Common myeloid progenitor, CD34-positive (primary cell): ENCODE data around the gene INPP5B.

Source experiments
- CTCF ChIA-PET: fragments of 350-600 bp; sonication (Branson Sonifier 250); formaldehyde crosslinking; loops from one replicate; lab custom pipeline; 2021; ENCODE audit warnings: antibody characterized with exemption; lab: Charles Lee
- POLR2A ChIA-PET: fragments of 350-600 bp; sonication (Branson Sonifier 250); formaldehyde crosslinking; loops from one replicate; lab custom pipeline; 2021; ENCODE audit warnings: antibody characterized with exemption; lab: Charles Lee
- DNase-seq, 3 donors: peaks; one replicate each; pipeline versions ENCODE4 v3.0.0 to v3.0.0-alpha.2; 2013
- H3K27ac ChIP-seq, 2 experiments: 1 replicate in 1 of 2; 2 replicates in 1 of 2; pipeline ENCODE4 v1.7.0; 2013; ENCODE audit warnings: inconsistent platforms in 2 of 2, low read length in 2 of 2, mild to moderate bottlenecking in 2 of 2, low read depth in 1 of 2, moderate library complexity in 1 of 2; ENCODE audit not compliant: severe bottlenecking in 2 of 2, insufficient read depth in 1 of 2, poor library complexity in 1 of 2
- H3K27me3 ChIP-seq, 5 experiments: replicated peaks in 2 of 5; 1 replicate in 3 of 5; 2 replicates in 2 of 5; pipeline versions ENCODE4 v1.6.1 to v1.7.0; 2013; ENCODE audit warnings: low read length in 4 of 5, mild to moderate bottlenecking in 2 of 5, moderate library complexity in 2 of 5, inconsistent platforms in 1 of 5; ENCODE audit not compliant: insufficient read depth in 5 of 5, control insufficient read depth in 4 of 5
- H3K36me3 ChIP-seq, 4 experiments: 1 replicate in 2 of 4; 2 replicates in 2 of 4; pipeline versions ENCODE4 v1.6.1 to v1.7.0; 2013; ENCODE audit warnings: low read length in 3 of 4, control low read depth in 1 of 4, mild to moderate bottlenecking in 1 of 4; ENCODE audit not compliant: control insufficient read depth in 4 of 4, insufficient read depth in 4 of 4
- H3K4me1 ChIP-seq, 4 experiments: 1 replicate in 3 of 4; 2 replicates in 1 of 4; pipeline versions ENCODE4 v1.6.1 to v1.7.1; 2013; ENCODE audit warnings: low read length in 3 of 4, mild to moderate bottlenecking in 3 of 4, control low read depth in 1 of 4, inconsistent platforms in 1 of 4, moderate library complexity in 1 of 4; ENCODE audit not compliant: control insufficient read depth in 4 of 4, insufficient read depth in 4 of 4; ENCODE audit errors: control extremely low read depth in 1 of 4
- H3K4me3 ChIP-seq, 7 experiments: 1 replicate in 4 of 7; 2 replicates in 3 of 7; pipeline versions ENCODE4 v1.5.1 to v1.7.0; 2013; ENCODE audit warnings: mild to moderate bottlenecking in 7 of 7, low read length in 6 of 7, moderate library complexity in 6 of 7, inconsistent platforms in 2 of 7, low read depth in 2 of 7, control low read depth in 1 of 7; ENCODE audit not compliant: insufficient read depth in 4 of 7, control insufficient read depth in 1 of 7; ENCODE audit errors: extremely low read depth in 1 of 7
- H3K9me3 ChIP-seq, 5 experiments: 1 replicate in 4 of 5; 2 replicates in 1 of 5; pipeline versions ENCODE4 v1.6.1 to v1.7.1; 2013; ENCODE audit warnings: low read length in 4 of 5, mild to moderate bottlenecking in 2 of 5, inconsistent platforms in 1 of 5, low read depth in 1 of 5, moderate library complexity in 1 of 5; ENCODE audit not compliant: control insufficient read depth in 4 of 5, insufficient read depth in 2 of 5; ENCODE audit errors: control extremely low read depth in 1 of 5
- WGBS: methylation state at CpG from one replicate; pipeline ENCODE4 v1.1.5; 2013; ENCODE audit not compliant: insufficient coverage; 5-methylcytosine and 5-hydroxymethylcytosine counted together

The INPP5B gene

DNA sequence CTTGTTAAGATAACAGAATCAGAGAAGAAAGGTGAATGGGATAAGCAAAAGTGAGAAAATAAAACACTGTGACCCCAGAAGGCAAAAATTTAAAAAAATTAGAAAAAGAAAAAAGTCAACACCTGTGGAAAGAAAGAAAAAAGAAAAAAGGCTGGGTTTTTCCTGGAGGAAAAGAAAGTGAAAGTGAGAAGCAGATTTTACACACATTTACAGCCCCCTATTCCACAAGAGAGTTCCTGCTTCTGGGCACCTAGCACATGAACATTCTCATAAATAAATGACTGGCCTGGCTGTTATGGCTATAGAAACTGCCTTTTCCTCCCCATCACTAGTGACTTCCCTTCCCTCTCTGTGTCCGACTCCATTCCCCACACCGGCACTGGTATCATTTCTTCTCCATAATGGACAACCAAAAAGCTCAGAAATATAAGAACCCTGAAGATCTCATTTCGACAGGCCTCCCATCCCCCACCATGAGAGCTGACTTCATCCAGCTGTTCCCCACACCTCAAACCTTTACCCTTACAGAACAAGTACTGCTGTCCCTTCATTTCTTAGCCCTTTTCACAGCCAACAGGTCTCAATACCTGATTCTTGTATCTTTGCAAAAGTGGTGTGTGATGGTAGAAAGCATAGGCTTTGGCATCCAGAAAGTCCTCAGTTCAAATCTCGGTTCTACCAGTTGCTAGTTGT, 100.1 kb downstream of the INPP5B start:
- POLR2A ChIA-PET = no interaction called here
- H3K36me3 ChIP-seq = peaks cover 0 to 15% (median 3%) of the 10 kb centered on the region in 4 experiments
- peaks cover 17 to 49% (median 25%) of the 10 kb centered on the region in 4 experiments for H3K4me1 ChIP-seq
- CTCF ChIA-PET = interaction anchor here (1.4 to 2.7 kb wide), 2 partner anchors 13 to 130 kb away, joined by 3 to 20 read pairs; partner anchors contain the start of gene MTF1
- 0% methylated on average over 1 of the region's 4 CpGs for WGBS
- no peaks in the 10 kb centered on the region for H3K9me3 ChIP-seq
- DNase-seq = peak; percentile 23 to 47 (median 37)
- no peaks in the 10 kb centered on the region for H3K27me3 ChIP-seq
- H3K27ac ChIP-seq = peak overlapping the region; percentile 43 to 76
- peak overlapping the region in 6 of 7 experiments; percentile 11 to 72 (median 50) for H3K4me3 ChIP-seq

DNA sequence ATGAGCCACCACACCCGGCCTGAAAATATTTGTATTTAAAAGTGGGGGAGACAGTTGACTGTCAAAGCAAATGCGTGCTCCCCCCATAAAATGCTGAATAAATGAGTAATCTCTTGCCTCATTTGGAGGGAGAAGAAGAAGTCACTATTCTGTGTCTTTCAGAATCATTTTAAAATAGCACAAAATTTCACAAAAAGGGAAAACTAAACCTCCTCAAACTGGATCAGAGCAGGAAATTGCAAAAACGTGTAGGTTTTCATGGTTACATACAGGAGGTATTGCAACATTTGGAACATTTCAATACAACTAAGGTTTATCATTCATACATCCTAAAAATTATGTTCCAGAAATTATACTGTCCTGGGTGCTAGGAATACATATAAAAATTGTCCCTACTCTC, 101.1 kb downstream of the INPP5B start:
- ChIA-PET CTCF (interaction anchor here (2.7 kb wide), 1 partner anchor 14 kb away, joined by 20 read pairs; the partner anchor contains the start of gene MTF1), POLR2A (no interaction called here)
- Histone ChIP-seq H3K4me1 (peaks cover 7 to 39% (median 16%) of the 10 kb centered on the region in 4 experiments), H3K4me3 (peak overlapping the region in 2 of 7 experiments; percentile 10 to 39), H3K27ac (peak overlapping the region; percentile 43 to 76), H3K9me3 (no peaks in the 10 kb centered on the region), H3K36me3 (peaks cover 0 to 19% (median 4%) of the 10 kb centered on the region in 4 experiments), H3K27me3 (no peaks in the 10 kb centered on the region)
- no peak for DNase-seq
- WGBS = no CpG with 5 or more reads among the region's 3 CpGs

DNA sequence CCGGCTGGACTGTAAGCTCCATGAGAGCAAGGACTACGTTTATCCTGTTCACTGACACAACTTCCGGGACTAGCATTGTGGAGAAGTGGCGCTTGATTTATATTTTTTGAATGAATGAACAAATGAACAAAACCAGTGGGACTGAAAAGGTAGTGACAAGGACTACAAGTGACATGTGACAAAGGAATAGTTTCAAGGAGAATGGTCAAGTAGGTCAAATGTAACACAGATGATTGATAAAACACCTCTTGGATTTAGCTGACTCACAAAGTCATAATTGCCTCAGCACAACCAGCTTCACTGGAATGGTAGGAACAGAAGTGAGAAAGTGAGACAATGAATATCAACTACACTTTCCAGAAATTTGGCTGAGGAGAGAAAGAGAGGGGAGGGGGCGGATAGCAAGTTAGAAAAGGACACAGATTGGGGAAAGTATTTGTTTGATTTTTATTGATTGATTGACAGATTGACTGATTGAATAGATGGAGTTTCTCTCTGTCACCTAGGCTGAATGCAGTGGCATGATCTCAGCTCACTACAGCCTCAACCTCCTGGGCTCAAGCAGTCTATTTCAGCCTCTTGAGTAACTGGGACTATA, 101.7 kb downstream of the INPP5B start:
- peak overlapping the region; percentile 43 to 76 for H3K27ac ChIP-seq
- ChIA-PET CTCF (interaction anchor here (1.0 to 2.7 kb wide), 3 partner anchors 11 to 16 kb away, joined by 3 to 20 read pairs (median 4); partner anchors contain the start of gene MTF1), POLR2A (no interaction called here)

DNA sequence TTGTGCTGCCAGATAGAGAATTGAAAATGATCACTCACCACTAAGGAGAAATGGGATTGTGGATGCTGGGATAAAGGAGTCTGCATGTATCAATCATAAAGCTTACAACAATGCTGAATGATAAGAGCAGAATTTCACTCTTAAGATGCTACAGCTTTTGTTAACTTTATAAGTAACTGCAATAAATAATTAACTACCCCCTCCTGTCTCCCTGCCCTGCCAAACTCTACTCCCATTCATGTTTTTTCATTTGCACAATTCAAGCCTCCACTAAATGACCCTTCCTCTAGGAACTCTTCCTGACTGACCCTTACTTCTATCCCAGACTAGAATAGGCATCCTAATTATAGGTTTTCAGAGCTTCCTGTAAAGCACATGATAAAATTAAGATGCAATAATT, 102.3 kb downstream of the INPP5B start:
- peaks cover 2 to 30% (median 8%) of the 10 kb centered on the region in 4 experiments for H3K36me3 ChIP-seq
- POLR2A ChIA-PET = no interaction called here
- H3K4me1 ChIP-seq = peaks cover 6 to 30% (median 14%) of the 10 kb centered on the region in 4 experiments
- no peaks in the 10 kb centered on the region for H3K27me3 ChIP-seq
- H3K9me3 ChIP-seq = no peaks in the 10 kb centered on the region
- H3K27ac ChIP-seq = no peak overlapping the region
- no peak for DNase-seq
- H3K4me3 ChIP-seq = no peak overlapping the region
- CTCF ChIA-PET = interaction anchor here (1.0 to 2.7 kb wide), 3 partner anchors 10 to 16 kb away, joined by 3 to 20 read pairs (median 4); partner anchors contain the start of gene MTF1

More for the DNA sequence above, 101.7 kb downstream of the INPP5B start:
- DNase-seq = no peak
- Histone ChIP-seq H3K36me3 (peaks cover 0 to 24% (median 5%) of the 10 kb centered on the region in 4 experiments), H3K27me3 (no peaks in the 10 kb centered on the region), H3K4me3 (no peak overlapping the region), H3K9me3 (no peaks in the 10 kb centered on the region), H3K4me1 (peaks cover 6 to 33% (median 14%) of the 10 kb centered on the region in 4 experiments)
- WGBS = 100% methylated on average over 1 of the region's 5 CpGs

DNA sequence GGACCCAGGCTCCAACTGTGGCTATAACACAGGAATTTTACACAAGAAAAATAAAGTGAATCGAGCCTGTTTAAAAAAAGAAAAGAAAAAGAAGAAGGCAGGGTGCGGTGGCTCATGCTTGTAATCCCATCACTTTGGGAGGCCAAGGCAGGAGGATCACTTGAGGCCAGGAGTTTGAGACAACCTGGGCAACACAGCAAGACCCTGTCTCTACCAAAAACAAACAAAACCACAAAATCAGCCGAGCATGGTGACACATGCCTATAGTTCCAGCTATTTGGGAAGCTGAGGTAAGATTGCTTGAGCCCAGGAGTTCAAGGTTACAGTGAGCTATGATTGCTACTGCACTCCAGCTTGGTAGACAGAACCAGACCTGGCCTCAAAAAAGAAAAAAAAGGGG, 105.2 kb downstream of the INPP5B start:
- ChIA-PET CTCF (interaction anchor here (0.9 to 3.5 kb wide), 2 partner anchors 19 to 117 kb away, joined by 3 to 10 read pairs; partner anchors contain the start of gene MTF1), POLR2A (no interaction called here)
- no peak overlapping the region for H3K27ac ChIP-seq
- no peaks in the 10 kb centered on the region for H3K9me3 ChIP-seq
- DNase-seq = no peak
- H3K36me3 ChIP-seq = peaks cover 4 to 46% (median 28%) of the 10 kb centered on the region in 4 experiments
- no CpG with 5 or more reads among the region's 3 CpGs for WGBS
- H3K27me3 ChIP-seq = no peaks in the 10 kb centered on the region
- peaks cover 6 to 22% (median 10%) of the 10 kb centered on the region in 4 experiments for H3K4me1 ChIP-seq
- no peak overlapping the region for H3K4me3 ChIP-seq

DNA sequence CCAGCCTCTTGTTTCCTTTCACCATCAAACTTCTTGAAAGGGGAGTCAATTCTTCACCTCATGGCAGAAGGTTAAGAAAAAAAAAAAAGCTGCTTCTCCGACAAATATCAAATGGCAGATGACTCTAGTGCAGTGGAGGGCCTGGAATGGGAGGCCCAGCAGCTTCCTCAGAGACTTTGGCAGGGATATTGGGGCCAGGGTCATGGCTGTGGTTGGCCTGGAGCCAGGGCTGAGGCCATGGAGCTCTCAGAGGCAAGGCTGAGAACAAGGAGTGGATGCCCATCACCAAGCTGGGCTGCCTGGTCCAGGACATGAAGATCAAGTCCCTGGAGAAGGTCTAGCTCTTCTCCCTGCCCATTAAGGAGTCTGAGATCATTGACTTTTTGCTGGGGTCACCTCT, 106.1 kb downstream of the INPP5B start:
- 100% methylated on average over 1 of the region's 1 CpG for WGBS
- CTCF ChIA-PET = interaction anchor here (0.9 to 3.5 kb wide), 3 partner anchors 19 to 237 kb away, joined by 3 to 10 read pairs (median 3); partner anchors contain the start of gene MTF1
- H3K36me3 ChIP-seq = peaks cover 4 to 46% (median 29%) of the 10 kb centered on the region in 4 experiments

More for the DNA sequence above, 106.1 kb downstream of the INPP5B start:
- H3K4me1 ChIP-seq = peaks cover 0 to 13% (median 2%) of the 10 kb centered on the region in 4 experiments
- DNase-seq = no peak
- H3K4me3 ChIP-seq = no peak overlapping the region
- no peaks in the 10 kb centered on the region for H3K9me3 ChIP-seq
- H3K27ac ChIP-seq = no peak overlapping the region
- POLR2A ChIA-PET = no interaction called here
- H3K27me3 ChIP-seq = no peaks in the 10 kb centered on the region
